WTC11 (cell line): ENCODE results near the gene PTPRG. TPM values are rescaled to one million over a fixed set of nuclear protein-coding genes. Genes with fewer than 3 reads are reported as not detected.

ENCODE experiments used
- ATAC-seq: fragments of 200-7000 bp; cut with Tn5 transposase; 2 replicates; pipeline ENCODE4 v1.10.0; 2021; ENCODE audit warnings: mild to moderate bottlenecking, moderate library complexity
- CTCF ChIA-PET: fragments of 300-600 bp; sonication (Branson Sonifier 250); formaldehyde crosslinking; loops from one replicate; lab custom pipeline; 2021; ENCODE audit warnings: antibody characterized with exemption; lab: Charles Lee
- POLR2A ChIA-PET: fragments of 350-600 bp; sonication (Branson Sonifier 250); formaldehyde crosslinking; loops from one replicate; lab custom pipeline; 2021; ENCODE audit warnings: antibody characterized with exemption; lab: Charles Lee
- DNase-seq: peaks from one replicate; pipeline ENCODE4 v3.0.0; 2021; ENCODE audit warnings: low spot score
- H3K27ac Mint-ChIP-seq: 2 replicates; pipeline ENCODE4 v1.8.0; 2021; ENCODE audit warnings: mixed read lengths
- H3K27me3 Mint-ChIP-seq: 2 replicates; pipeline ENCODE4 v1.8.0; 2021; ENCODE audit warnings: low read depth, mild to moderate bottlenecking, moderate library complexity, mixed read lengths
- H3K36me3 Mint-ChIP-seq: 2 replicates; pipeline ENCODE4 v1.8.0; 2021; ENCODE audit warnings: mixed read lengths
- H3K4me1 Mint-ChIP-seq: 2 replicates; pipeline ENCODE4 v1.8.0; 2022; ENCODE audit warnings: mixed read lengths
- H3K4me3 Mint-ChIP-seq: 2 replicates; pipeline ENCODE4 v1.8.0; 2021; ENCODE audit warnings: mild to moderate bottlenecking, moderate library complexity, mixed read lengths
- H3K9me3 Mint-ChIP-seq: 2 replicates; pipeline ENCODE4 v1.8.0; 2021; ENCODE audit warnings: mixed read lengths
- CREM ChIP-seq: sonication (generic); formaldehyde crosslinking; IDR thresholded peaks from 2 replicates; pipeline ENCODE4 v1.8.1; 2022; ENCODE audit warnings: mild to moderate bottlenecking, missing genetic modification reagents, moderate library complexity
- CTCF ChIP-seq: fragments of 200-600 bp; IDR thresholded peaks from 2 replicates; pipeline ENCODE4 v1.8.0; 2022; ENCODE audit warnings: antibody characterized with exemption
- ERG ChIP-seq: fragments of 250-450 bp; sonication (Bioruptor Pico); IDR thresholded peaks from 2 replicates; pipeline ENCODE4 v1.8.0; 2021; ENCODE audit warnings: mild to moderate bottlenecking
- FOXK1 ChIP-seq: sonication (generic); formaldehyde crosslinking; IDR thresholded peaks from 2 replicates; pipeline ENCODE4 v1.8.0; 2022; ENCODE audit warnings: mild to moderate bottlenecking, moderate library complexity, missing genetic modification reagents
- NR3C1 ChIP-seq: sonication (generic); formaldehyde crosslinking; conservative IDR thresholded peaks from 2 replicates; pipeline ENCODE4 v1.8.1; 2023; ENCODE audit warnings: low read depth, mild to moderate bottlenecking, missing genetic modification reagents
- PRDM15 ChIP-seq: sonication (generic); formaldehyde crosslinking; IDR thresholded peaks from 2 replicates; pipeline ENCODE4 v1.8.0; 2022; ENCODE audit warnings: missing genetic modification reagents
- PREB ChIP-seq: sonication (generic); formaldehyde crosslinking; IDR thresholded peaks from 2 replicates; pipeline ENCODE4 v1.8.1; 2022; ENCODE audit warnings: mild to moderate bottlenecking, missing genetic modification reagents, moderate library complexity, borderline replicate concordance
- PRRX2 ChIP-seq: fragments of 250-450 bp; sonication (Bioruptor Pico); IDR thresholded peaks from 2 replicates; pipeline ENCODE4 v1.8.0; 2021; ENCODE audit warnings: mild to moderate bottlenecking
- TCF7 ChIP-seq: sonication (generic); formaldehyde crosslinking; IDR thresholded peaks from 2 replicates; pipeline ENCODE4 v1.8.0; 2022; ENCODE audit warnings: mild to moderate bottlenecking, low read depth, missing genetic modification reagents, moderate library complexity
- USF1 ChIP-seq: sonication (generic); formaldehyde crosslinking; IDR thresholded peaks from 2 replicates; pipeline ENCODE4 v1.8.0; 2022; ENCODE audit warnings: mild to moderate bottlenecking, missing genetic modification reagents
- USF2 ChIP-seq: sonication (generic); formaldehyde crosslinking; IDR thresholded peaks from 2 replicates; pipeline ENCODE4 v1.8.1; 2023; ENCODE audit warnings: mild to moderate bottlenecking, missing genetic modification reagents, moderate library complexity
- ZNF121 ChIP-seq: sonication (generic); formaldehyde crosslinking; IDR thresholded peaks from 2 replicates; pipeline ENCODE4 v1.8.0; 2023; ENCODE audit warnings: missing genetic modification reagents
- ZNF232 ChIP-seq: sonication (generic); formaldehyde crosslinking; IDR thresholded peaks from 2 replicates; pipeline ENCODE4 v1.8.0; 2022; ENCODE audit warnings: mild to moderate bottlenecking, missing genetic modification reagents
- ZNF416 ChIP-seq: fragments of 250-450 bp; sonication (Bioruptor Pico); IDR thresholded peaks from 2 replicates; pipeline ENCODE4 v1.9.0; 2021; ENCODE audit warnings: mild to moderate bottlenecking, inconsistent platforms
- ZNF423 ChIP-seq: fragments of 250-450 bp; sonication (Bioruptor Pico); IDR thresholded peaks from 2 replicates; pipeline ENCODE4 v2.1.2; 2022; ENCODE audit warnings: mild to moderate bottlenecking, moderate library complexity
- ZSCAN18 ChIP-seq: fragments of 250-450 bp; sonication (Bioruptor Pico); IDR thresholded peaks from 2 replicates; pipeline ENCODE4 v2.1.2; 2022; ENCODE audit warnings: mild to moderate bottlenecking, moderate library complexity
- total RNA-seq: library from RNA; stranded (reverse); gene quantifications from 3 replicates; pipeline ENCODE4 v1.2.3, GENCODE V29; 2021

PTPRG gene
- total RNA-seq, 1 experiment from 2014 or later, result 106 TPM

- Mint-ChIP-seq H3K36me3 (no peaks in the 10 kb centered on the region), H3K27me3 (no peaks in the 10 kb centered on the region), H3K9me3 (no peaks in the 10 kb centered on the region), H3K4me3 (peak overlapping the region; percentile 45), H3K27ac (peak overlapping the region; percentile 93), H3K4me1 (peaks cover 3% of the 10 kb centered on the region)
- POLR2A ChIA-PET, result no interaction called here
- CTCF ChIA-PET, result interaction anchor here (1.4 to 7.5 kb wide), 2 partner anchors 10 to 20 kb away, joined by 3 to 78 read pairs; no protein-coding TSS in a partner anchor
- ATAC-seq (peak; percentile 40), DNase-seq (no peak)
- peak; percentile 87 for TF ChIP-seq USF1 (CRISPR knock-in tag)
- no peak for TF ChIP-seq FOXK1 (CRISPR knock-in tag)
- no peak for TF ChIP-seq TCF7
- no peak for TF ChIP-seq ZNF416 (CRISPR knock-in tag)
- no peak for TF ChIP-seq CTCF
- no peak for TF ChIP-seq ZNF423 (CRISPR knock-in tag)
- peak; percentile 91 for TF ChIP-seq USF2 (CRISPR knock-in tag)
- TF ChIP-seq, all 79 proteins: peak for 2
Measured at GRCh38 chr3:61946570-61947324, 385.4 kb downstream of the PTPRG start.

GRCh38 chr3:61947456-61947855, 386.1 kb downstream of the PTPRG start:
- Mint-ChIP-seq H3K36me3 (no peaks in the 10 kb centered on the region), H3K4me3 (0 out of 2 replicates have a peak overlapping the region, but pooled peaks have one; percentile 3), H3K27me3 (no peaks in the 10 kb centered on the region), H3K4me1 (peaks cover 3% of the 10 kb centered on the region), H3K27ac (peak overlapping the region; percentile 68), H3K9me3 (no peaks in the 10 kb centered on the region)
- ChIA-PET POLR2A (no interaction called here), CTCF (interaction anchor here (7.5 kb wide), 1 partner anchor 11 kb away, joined by 78 read pairs; no protein-coding TSS in a partner anchor)
- ATAC-seq, result no peak
- no peak for DNase-seq
- no peak for TF ChIP-seq NR3C1
- no peak for TF ChIP-seq ZNF121 (CRISPR knock-in tag)
- no peak for TF ChIP-seq USF2 (CRISPR knock-in tag)
- TF ChIP-seq FOXK1 (CRISPR knock-in tag), result no peak
- TF ChIP-seq ZSCAN18 (CRISPR knock-in tag), result no peak
- TF ChIP-seq PRRX2, result no peak
- no peak for TF ChIP-seq CREM (CRISPR knock-in tag)
- no peak for TF ChIP-seq ZNF232
- TF ChIP-seq ERG (CRISPR knock-in tag), result no peak
- TF ChIP-seq PRDM15 (CRISPR knock-in tag), result no peak
- TF ChIP-seq PREB (CRISPR knock-in tag), result no peak
